Stimulated activated CD4-positive, alpha-beta T cell treated with anti-CD3 and anti-CD28 coated beads, TNF-alpha, amount 100 ng/mL, for 24 hours (primary cell): ENCODE data around the gene PSMD1.
"Not testable (repeated sequence)": the region's sequence is repeated elsewhere in the genome, so short reads cannot be mapped to it uniquely, and the experiment has no call there.

Experiments
- DNase-seq, 3 experiments: peaks; one replicate each; pipeline ENCODE4 v3.0.0-alpha.2; 2020; ENCODE audit warnings: low read depth in 3 of 3

Gene PSMD1

DNA sequence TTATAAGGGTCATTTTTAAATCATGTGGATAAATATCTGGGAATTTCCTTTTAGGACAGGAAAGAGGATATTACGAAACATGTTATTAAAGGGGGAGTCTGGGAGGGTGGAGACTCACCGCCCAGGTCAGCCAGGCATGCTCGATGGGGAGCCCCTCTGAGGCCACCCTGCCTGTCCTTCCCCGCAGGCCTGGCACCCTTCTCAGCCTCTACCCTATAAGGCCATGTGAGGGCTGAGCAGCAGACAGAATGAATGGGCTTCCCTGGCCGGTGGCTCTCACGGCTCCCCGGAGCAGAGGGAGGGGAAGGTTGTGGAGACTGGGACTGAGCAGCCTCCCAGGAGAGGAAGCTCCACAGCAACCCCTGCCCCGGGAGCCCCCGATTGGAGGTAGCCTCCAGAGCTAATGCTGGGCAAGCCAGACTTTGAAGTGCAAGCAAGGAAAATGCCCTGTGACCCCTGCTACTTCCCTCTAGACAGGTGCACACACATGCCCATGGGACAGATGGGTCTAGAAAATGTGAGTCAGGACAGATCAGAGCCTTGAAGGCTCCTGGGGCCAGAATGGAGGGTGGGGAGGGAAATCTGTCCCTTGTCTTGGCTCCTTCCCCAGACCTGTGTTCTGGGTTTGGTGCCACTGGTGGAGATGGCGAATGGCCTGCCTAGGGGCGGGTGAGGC, 128.5 kb downstream of the PSMD1 start:
- no peak for DNase-seq

DNA sequence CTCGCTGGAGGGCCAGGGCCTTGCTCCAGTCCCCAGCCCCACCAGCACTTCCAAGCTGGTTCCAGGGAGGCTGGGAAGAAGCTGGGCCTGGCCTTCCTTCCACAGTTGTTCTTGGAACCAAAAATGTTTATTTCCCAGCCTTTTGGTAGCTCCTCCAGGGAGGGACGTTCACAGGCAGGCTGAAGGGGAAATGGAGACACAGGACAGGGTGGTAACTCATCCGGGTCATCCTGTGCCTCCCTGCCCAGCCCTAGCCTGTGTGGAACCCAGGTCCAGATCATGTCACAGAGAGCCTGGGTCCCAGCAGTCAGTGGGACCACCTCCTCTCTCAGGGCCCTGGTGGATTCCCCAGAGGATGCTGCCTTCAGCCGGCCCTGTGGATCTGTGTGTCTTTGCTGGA, 129.2 kb downstream of the PSMD1 start:
- no peak for DNase-seq

DNA sequence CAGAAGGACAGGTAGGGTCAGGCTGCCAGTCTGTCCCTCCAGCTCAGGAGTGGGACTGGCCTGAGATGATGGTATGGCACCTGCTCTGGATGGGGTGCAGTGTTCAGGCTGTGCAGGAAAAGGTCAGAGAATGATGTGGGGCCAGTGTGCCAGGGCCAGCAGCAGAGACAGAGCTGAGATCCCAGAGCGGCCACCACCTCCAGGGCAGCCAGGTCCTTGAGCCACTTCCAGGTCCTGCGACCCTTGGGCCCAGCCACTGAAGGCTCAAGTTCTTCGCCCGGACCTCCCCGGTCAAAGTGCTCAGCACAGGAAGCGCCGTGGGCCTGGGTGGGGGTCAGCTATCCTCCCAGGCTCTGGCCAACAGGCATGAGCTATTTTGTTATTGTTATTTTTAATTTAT, 129.7 kb downstream of the PSMD1 start:
- no peak for DNase-seq

DNA sequence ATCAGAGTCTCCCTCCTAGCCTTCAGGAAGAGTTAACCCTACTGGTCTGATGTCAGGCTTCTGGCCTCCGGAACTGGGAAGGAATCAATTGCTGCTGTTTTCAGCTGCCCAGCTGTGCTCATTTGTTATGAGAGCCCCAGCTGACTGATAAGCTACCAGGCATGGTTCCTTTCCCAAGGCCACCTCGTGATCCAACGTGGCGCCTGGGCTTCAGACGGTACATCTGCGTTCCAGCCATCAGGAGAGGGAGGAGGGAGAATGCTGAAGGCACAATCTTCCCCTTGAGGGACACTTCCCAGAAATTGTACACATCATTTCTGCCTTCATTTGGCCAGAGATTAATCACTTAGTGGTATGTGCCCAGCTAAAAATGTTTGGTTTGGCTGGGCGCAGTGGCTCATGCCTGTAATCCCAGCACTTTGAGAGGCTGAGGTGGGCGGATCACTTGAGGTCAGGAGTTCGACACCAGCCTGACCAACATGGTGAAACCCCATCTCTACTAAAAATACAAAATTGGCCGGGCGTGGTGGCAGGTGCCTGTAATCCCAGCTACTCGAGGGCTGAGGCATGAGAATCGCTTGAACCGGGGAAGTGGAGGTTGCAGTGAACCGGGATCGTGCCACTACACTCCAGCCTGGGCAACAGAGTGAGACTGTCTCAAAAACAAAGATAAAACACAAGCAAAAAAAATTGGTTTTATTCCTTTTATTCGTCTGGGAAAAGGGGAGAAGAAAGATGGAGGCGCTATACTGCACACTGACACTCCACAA, 131.3 kb downstream of the PSMD1 start:
- DNase-seq: no peak

DNA sequence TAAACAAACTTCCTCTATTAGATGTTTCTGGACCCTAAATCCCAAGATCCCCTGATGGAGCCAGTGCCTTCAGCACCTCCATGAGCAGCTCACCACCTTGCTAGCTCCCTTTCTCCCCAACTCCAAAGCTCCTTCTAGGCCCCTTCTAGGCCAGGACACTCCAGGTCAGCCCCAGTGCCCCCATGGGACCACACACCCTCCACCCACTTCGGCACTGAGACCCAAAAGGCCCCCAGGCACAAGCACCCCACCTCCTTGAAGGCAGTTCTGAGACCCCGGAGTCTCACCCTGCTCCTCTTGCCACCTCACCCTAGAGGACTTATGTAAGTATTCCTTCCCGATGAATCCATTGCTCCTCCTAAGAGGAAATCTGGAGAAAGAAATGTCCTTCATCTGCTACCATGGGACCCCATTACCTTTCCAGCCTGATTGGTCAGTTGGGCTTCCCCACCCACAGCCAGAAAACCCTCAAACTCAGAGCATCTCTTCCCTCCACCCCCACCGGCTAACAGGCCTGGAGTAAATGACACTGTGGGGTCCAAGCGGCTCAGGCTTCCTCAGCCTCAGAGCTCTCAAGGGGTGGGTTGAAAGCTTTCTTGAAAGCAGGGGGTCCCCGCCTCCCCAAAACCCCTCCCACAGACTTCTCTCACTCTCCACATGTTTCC, 132.0 kb downstream of the PSMD1 start:
- no peak for DNase-seq

DNA sequence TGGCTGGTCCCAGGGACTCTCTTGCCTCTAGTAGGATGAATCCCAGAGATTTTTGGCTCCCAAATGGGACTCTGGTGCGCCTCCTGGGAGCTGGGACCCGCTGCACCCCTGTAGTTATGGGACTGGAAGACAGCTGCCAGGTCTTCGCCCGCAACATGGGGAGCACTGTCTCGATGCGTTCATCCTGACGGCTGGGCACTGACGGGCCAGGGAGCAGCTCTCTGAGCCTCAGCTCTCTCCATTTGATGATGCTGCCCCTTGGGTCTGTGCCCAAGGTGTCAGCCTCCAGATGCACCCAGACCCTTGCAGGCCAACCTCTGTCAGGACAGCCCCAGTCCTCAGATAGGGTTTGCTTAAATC, 132.5 kb downstream of the PSMD1 start:
- no peak for DNase-seq

DNA sequence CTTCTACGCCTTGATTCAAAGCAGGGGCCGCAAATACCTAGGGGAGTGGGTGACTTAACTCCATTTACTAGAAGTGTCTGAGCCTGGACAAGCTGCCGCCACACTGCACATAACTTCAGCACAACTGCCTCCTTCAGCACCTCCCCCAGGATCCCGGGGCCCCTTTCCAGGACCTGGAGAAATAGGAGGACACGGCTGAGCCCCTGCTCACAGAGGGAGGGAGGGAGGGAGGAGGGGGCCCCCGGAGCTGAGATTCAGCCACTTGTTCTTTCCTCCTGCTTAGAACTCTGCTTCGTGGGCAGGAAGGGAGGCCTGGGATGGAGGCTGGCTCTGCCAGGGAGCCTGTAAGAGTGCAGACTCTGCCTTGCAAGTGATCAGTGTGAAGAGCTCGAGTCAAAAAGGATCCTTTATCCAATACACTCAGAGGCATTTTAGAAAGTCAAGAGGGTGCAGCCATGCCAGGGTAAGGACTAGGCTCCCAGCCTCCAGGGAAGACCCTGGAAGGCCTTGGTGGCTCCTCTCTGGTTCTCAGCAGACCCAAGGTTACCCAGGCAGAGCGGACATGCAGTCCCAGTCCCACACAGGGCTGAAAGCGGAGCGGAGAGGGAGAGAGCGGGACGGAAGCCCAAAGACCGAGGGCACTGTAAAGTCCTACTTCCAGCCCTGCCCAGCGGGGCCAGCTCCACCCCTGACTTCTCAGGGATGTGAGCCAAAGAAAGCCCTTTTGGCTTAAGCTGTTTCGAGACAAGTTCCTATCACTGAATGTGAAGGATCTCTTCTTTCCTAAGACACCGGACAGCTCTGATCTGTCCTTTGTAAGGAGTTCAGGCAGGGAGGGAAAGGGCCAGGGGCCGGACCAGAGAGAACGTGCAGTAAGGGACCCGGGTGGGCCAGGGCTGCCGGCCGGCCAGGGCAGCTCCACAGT, 133.2 kb downstream of the PSMD1 start:
- no peak for DNase-seq

DNA sequence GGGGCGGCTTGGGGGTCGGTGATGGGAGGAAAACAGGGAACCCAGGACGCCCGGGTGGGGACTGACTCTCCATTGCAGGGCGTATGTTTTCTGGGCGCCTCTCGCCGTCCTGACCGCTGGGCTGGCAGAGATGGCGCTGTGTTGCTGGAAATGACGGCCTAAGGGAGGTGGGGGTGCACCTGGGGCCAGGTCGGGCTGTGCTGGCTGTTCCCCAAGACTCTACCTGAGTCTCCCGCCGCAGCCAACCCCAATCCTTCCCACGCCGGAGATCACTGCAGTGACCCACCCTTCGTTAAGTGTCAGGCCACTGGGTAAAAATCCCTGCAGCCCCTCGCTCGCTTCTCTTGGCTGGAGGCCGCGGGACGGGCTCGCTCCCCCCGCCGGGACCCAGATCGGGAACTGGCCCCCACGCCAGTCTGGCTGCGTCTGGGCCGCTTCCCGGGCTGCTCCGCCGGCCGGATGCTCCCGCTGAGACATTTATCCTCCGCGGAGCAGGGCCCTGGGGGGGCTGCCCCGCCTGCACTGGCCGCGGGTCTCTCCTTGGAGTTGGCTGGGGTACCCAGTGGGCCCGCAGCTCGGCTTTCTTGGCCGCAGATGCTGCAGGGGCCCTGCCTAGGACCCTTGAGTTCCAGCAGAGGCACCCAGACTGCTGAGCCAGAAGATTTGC, 134.0 kb downstream of the PSMD1 start:
- DNase-seq: no peak

DNA sequence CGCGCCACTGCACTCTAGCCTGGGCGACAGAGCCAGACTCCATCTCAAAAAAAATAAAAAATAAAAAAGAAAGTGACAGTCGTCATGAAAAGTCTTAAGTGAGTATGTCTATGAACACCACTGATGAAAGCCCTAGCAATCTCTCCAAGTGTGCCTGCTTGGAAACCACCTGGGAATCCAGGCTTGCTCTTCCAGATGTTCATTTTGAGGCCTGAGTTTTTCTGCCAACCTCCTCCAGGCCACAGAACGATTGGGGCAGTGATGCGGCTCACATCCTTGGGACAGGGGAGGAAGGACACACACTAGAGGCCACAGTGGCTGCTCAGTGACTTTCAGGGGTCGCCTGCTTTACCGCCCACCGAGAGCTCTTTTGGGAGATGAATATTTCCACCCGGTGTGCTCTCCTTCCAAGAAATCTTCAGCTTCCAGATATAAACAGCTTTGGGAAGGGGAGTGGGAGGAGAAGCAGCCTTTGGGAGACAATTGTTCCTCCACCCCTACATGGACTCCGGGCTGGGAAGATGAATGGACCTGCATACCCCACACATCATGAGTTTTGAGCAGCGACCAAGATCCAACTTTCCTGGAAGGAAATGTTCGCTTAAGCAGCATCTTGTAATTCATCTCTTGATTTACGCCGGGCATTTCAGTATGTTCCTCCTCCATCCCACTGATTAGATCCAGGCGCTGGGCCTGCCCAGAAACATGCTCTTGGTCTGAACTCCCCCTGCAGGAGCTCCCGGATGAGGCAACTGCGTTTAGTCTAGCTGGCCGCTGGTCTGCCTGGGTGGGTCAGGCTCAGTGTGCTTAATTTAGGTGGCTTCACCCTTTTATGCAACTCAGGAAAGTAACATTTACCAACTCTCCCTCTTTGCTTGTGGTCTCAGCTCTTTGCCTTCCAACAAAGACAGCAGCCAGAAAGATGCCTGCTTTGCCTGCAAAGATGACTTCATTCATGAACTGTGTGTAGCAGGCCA, 135.5 kb downstream of the PSMD1 start:
- DNase-seq: no peak

DNA sequence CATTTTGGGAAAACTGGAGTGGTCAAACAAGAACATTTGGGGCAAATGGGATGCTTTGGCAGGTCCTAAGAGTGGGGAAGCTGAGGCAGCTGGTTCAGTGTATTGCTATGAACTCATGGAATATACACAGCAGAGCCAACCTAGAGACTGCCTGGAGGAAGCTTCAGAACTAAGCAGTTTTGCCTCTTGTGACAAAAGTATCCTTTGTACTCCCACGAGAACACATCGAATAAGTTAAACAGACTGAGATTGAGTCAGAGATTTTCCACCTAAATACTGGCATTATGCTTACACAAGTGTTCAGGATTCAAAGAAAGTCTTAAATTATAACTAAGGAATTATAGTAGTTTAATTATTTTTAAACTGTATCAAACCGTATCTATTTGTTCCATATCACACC, 136.5 kb downstream of the PSMD1 start:
- DNase-seq: no peak

DNA sequence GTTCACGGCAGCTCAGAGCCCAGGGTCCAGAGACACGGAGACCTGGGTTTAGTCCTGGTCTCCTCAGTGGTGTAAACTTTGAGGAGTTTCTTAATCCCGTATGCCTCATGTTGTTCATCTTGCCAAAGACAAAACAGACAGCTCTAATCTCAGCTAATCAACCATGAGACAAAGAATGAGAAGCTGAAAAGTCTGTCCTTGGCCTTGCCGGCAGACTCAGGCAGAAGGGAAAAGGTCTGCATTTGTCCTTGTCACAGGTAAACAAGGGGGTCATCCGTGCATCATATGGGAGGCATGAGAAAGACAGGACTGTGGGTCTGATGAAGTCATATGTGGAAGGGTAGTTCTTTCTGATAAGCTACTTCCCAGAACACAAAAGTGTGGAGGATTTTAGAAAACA, 139.9 kb downstream of the PSMD1 start:
- DNase-seq: no peak

DNA sequence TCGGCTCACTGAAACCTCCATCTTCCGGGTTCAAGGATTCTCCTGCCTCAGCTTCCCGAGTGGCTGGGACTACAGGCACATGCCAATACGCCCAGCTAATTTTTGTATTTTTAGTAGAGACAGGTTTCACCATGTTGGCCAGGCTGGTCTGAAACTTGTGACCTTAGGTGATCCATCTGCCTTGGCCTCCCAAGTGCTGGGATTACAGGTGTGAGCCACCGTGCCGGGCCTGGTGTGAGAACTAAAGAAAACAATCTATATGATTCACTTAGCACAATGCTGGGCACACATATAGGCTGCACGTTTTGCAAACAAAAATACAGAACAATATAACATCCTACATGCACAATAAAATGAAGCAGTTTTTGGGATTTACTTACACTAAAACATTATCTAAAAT, 140.5 kb downstream of the PSMD1 start:
- not testable (repeated sequence) for DNase-seq

DNA sequence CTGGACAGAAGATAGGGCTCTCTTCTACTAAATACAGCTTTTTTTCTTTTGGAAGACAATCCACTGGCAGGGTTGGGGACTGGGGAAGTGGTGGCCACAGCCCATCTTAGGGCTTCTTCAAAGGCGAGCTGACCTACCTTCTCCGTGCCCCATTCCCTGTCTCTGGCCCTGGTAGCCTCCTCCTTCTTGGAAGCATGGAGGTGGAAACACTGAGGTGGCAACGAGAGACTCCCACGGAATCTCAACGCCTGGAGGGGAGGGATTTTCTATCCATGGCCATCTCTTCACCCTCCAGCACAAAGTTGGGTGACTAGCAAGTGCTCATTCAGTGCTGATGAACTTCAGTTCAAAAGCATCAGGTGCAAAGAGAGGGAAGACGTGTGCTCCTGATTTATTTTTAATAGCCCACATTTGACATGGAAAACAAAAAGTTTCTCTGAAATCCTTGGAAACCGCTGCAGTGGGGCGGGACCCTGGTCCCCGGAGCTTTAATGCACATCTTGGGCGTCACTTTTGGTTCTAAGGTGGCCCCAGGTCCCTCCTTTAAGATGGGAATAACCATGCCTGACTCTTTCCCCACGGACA, 141.1 kb downstream of the PSMD1 start:
- DNase-seq: no peak

DNA sequence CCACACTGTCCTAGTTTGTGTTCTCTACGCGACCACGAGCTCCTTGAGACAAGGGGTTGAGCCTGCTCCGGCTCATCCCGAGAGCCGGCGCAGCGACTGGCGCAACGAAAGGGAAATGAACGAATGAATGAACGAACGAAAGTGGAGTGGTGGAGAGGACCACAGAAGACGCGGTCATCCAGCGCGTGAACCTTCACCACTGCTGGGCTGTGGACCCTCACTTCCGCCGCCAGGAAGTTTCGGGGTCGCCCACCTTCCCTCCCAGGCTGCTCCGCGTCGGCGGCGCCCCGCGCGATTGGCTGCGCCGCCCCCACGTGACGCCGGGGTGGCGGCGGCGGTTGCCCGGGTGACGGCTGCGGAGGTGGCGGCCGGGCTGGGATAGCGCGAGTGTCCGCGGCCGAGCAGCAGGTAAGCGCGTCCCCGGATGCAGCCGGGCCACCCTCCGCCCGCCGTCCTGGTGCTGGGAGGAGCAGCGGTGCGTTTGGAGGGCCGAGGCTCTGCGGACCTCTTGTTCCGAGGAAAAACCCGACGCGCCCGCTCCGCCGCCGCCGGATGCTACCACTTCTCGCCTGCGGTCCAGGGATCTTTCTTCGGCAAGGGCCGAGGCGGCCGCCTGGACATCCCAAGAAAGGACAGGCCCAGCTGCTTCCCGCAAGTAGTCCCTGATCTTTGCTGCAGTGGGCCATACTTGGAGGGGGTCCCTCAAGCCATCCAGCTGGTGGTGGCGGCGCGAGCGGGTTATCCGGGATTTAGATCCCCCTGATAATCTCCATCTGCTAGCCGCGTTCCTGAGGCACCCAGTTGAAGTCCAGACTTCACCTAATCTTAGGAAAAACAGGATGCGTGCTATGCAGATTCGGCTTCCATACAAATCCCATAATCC, 141.9 kb downstream of the PSMD1 start, which contains the start of gene ARMC9:
Gene ARMC9, plus strand, starts transcription at position 341 of the 883 bp plus-strand sequence. CDS start 7,608 bp downstream, outside the sequence.
- peak; percentile 52 to 73 (median 52) for DNase-seq

DNA sequence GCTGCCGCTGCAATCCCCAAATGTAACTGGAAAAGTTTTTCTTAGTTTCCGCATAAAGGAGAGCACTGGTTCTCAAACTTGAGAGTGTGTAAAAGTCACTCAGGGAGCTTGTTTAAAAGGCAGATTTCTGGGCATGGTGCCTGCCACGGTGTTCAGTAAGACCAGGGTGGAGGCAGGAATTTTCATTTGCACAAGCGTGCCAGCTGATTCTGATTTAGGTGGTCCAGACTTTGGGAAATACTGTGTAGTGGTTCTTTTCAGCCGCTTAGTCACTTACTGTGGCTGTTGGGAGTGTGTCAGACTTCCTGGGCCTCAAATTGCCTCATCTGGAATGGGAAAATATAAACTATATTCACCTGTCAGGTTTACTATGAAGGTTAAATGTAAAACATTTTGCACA, 142.6 kb downstream of the PSMD1 start:
- no peak for DNase-seq

DNA sequence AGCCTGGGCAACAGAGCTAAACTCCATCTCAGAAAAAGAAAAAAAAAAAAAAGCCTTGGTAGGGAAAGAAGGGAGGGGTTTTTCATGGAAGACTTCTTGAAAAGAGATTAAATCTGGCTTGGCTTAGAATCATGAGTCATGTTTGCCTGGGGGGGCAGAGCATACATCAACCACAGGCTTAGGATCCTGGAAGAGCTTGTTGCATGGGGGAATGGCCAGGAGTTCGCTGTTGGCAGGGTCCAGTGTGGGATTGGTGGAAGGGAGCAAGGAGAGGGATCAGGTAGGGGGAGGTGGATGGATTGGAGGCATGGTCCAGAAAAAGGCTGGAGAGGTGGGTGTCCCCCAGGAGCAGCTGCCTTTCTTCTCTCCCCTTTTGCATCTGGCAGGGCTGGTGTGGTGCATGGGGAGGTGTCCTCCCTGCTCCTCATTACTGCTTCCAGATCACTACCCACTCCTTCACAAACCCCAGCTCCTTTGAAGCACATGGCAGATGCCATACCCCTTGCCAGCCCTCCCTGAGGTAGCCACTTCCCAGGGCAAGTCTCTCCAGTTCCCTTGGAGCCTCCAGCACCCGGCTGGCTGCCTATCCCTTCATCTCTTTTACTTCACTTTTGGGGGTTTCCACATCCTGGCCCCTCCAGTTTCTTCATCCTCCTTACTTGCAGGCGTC, 144.3 kb downstream of the PSMD1 start:
- no peak for DNase-seq

DNA sequence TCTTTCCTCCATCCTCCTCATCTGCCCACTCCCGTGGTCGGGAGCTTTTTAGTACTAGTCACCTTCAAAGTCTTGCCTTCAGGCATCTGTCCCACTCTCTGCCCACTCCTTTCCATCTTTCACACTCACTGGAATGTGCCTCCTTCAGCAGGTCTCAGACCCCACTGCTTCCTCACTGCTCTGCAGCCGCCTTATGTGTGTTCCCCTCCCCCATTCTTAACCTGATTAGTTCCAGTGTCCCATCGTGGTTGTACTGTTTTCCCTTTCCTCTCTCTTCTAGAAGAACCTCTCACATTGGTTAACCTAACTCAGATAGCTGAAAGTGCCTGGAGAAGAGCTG, 144.8 kb downstream of the PSMD1 start:
- no peak for DNase-seq

DNA sequence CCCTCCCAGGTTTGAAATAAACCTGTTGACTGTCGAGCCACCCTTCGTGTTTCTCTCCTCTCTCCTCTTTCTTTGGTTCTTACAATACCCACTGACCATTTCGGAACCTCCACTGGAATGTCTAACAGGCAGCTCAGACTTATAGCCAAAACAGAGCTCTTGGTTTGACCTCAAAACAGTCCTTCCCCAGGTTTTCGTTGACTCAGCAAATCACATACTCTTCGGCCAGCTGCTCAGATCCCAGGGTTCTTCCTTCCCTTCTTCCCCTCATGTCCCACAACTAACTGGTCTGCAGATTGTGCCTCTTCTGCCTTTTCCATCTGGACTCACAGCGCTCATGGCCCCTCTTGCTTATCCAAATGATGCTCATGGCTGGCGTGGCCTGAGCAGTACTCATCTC, 146.4 kb downstream of the PSMD1 start:
- DNase-seq: no peak
